GM21528 (cell line): ENCODE results near the gene PHACTR1.

Experiments used
- ATAC-seq: cut with Tn5 transposase; IDR thresholded peaks from one replicate; pipeline ENCODE4 v1.9.1; 2021; ENCODE audit warnings: mild to moderate bottlenecking, moderate library complexity; ENCODE audit not compliant: unreplicated experiment, low FRiP score

Gene PHACTR1

DNA sequence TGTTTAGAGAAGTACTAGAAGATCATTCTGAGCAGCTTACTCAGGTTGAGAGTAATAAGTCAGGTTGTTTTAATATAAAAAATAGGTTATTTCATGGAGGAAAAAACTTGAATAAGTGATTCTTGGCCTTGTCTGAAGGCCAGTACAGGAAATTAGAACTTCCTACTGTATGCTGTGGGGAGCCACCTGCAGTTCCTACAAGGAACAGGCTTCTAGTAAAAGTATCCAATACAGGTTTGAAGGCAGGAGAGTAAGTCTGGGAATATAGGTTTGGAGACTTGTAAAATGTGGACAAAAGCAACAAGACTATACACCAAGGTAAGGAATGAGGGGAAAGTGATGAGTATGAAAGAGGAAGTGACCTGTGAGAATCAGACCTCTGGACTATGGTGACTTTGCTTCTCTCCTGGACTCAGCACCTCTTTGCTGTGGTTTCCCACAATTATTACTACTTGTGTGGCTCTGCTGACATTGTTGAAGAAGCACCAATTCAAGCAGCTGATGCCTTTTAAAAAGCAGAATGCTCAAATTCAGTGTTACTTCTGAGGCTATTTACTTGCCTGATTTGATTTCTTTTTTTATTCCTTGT is 333.2 kb downstream of the PHACTR1 start:
- ATAC-seq = no peak

DNA sequence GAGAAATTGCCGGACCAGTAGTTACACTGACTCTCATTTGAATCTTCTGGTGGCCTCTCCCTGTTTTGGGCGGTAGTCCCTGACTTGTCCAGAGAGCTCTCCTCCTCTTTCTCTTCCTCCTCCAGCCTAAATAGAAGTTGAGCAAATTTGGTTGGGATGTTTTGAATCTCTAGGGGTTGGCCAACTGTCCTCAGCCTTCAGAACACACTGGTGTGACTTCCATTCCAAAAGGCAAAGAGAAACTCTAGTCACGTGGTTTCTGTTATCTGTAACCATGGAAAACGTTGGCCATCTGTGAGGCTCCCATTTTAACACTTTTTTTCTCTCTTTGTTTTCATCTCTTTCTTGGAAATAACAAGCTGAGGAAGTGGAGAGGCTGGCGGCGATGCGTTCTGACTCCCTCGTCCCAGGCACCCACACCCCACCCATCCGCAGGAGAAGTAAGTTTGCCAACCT is 336.5 kb downstream of the PHACTR1 start:
- no peak for ATAC-seq

- no peak for ATAC-seq
These were observed 341.5 kb downstream of the PHACTR1 start for GRCh38 chr6:13058051-13058450.

DNA sequence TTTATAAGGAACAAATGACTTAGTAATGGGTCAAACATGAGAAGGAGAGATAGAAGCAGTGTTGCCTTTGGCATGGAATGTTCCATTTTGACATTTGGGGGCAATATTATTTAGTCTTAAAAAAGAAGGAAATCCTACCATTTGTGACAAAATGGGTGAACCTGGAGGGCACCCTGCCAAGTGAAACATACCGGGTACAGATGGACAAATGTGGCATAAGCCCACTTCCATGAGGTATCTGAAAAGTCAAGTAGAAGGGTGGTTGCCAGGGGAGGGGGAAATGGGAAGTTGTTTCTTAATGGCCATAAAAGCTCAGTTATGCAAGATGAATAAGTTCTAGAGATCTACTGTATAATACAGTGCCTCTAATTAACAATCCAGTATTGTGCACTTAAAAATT is 342.5 kb downstream of the PHACTR1 start:
- ATAC-seq = no peak

- no peak for ATAC-seq
These were observed 346.8 kb downstream of the PHACTR1 start for GRCh38 chr6:13063300-13063918.

- no peak for ATAC-seq
These were observed 349.0 kb downstream of the PHACTR1 start for GRCh38 chr6:13065581-13065980.

- ATAC-seq = no peak
These were observed 349.5 kb downstream of the PHACTR1 start for GRCh38 chr6:13066050-13066449.

- no peak for ATAC-seq
These were observed 350.3 kb downstream of the PHACTR1 start for GRCh38 chr6:13066820-13067219.

GRCh38 chr6:13068586-13069210 is 352.1 kb downstream of the PHACTR1 start:
- no peak for ATAC-seq

DNA sequence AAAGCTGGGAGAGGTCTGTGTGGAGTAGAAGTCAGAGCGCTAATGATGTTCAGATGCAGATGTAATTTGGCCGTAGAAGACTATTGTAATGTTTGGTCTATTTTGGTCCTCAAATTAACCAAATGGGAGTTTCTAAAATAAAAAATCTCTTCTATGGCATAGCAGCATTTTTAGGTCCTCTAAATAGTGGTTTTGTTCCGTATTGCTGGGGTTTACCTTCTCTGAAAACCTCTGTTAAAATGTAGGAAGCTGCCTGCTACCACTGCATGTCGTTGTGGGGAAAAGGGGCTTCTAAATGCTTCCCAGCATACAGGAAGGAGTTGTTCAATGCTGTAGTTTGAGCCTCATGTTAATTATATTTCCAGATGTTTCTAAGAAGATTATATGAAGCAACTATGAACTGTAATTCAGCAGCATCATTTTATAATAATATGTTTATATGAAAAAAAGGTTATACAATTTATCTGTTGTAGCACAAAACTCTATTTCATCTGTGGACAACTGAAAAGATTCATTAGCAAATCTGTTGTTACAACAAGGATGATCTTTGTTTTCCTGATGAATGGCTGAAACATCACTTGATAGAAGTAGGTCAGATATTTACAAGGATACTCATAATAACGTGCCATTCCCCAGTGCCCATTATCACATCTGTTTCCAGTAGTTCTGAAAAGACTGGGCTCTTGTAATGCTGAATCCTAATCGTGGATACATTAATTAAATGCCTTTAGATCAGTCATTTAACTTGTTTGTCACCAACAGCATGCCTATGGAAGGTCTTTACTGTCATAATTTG is 355.2 kb downstream of the PHACTR1 start:
- no peak for ATAC-seq

GRCh38 chr6:13072686-13073347 is 356.2 kb downstream of the PHACTR1 start:
- no peak for ATAC-seq

GRCh38 chr6:13074415-13075140 is 358.0 kb downstream of the PHACTR1 start:
- ATAC-seq = no peak

- ATAC-seq = no peak
These were observed 358.7 kb downstream of the PHACTR1 start for GRCh38 chr6:13075141-13075845.

DNA sequence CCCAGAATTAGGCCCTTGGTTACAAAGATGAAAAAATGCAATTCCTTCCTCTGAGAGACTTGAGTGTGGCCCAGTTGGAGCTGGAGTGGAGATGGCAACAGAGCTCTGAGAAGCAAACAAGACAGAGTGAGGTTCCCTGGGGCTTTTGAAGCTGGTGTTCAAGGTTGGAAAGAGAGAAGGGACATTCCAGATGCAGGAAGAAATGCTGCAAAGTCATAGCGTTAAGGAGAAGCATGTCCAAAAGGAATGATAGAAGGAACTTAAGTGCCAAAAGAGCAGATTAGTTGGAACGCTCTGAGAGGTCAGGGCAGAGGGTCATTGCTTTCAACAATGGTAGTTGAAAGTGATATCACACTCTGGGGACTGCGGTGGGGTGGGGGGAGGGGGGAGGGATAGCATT is 360.0 kb downstream of the PHACTR1 start:
- ATAC-seq = no peak

DNA sequence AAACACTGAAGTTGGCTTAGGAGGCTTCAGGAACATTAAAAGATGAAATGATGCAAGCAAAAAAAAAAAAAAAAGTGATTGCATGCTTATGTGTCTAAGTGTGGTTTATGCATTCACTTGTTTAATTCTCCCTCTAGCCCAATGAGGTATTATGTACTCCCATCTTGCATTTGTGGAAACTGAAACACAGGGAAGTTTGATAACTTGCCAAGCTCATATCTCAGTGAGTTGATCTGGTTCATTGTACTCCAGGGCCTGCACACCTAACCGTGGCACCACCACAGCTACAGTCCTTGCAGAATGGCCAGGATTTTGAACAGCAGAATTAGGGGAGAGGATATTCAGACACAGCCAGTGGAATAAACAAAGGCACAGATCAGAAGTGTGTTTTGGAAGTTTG is 360.6 kb downstream of the PHACTR1 start:
- no peak for ATAC-seq

DNA sequence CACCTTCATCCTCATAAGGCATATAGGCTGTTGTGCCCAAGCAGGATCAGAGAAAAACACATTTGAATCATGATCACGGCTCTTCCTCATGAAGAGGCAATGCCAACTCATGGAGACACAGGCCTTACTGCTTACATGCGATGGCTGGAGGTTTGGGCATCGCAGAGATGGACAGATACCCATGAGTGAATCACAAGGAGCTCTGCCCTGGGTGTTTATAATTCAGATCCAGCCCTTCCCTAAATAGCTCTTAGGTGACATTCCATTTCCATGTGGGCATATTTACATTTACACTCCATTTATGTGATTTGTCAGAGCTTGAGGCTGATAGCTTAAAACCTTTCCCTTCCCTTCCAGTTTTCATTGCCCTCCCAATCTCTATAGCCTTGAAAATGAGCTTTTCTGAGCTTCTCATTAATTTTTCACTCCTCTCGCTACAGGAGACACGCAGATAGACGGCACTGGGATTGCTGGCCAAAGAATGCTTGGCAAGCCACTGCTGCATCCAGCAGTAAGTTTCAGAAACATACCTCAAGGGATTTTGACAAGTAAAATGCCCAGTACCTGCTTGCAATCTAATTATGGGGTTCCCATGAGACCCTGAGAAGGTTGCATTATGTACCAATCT is 362.6 kb downstream of the PHACTR1 start:
- no peak for ATAC-seq

DNA sequence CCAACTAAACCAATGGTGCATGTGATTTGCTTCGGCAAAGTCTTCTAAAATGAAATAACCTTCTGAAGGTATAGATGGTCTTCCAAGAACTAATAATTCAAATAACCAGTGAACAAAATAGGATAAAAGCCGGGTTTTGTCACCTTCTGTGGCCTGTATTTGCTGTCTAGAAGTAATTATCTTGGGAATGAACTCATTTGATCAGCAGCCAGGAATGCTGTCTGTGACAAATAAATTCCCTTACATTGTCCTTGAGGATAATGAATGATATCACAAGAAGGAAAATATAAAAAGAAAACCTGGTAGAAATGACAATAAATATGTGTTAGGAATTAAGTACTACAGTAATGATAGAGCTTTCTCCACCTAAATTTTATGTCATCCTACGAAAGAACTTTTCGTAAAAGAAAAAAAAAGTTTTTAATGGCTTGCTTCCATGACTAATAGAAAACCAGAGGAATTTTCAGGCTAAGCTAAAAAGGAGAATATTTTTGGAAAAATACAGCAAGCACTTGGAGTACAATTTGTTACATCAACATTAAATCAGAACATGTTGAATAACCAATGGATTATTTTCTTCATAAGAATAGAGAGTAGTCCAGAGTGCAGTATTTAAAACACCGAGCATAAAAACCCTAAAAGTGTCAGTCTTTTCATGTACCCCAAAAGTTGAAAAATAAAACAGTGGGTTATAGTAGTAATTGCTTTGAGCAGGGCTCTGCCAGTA is 364.1 kb downstream of the PHACTR1 start:
- no peak for ATAC-seq

DNA sequence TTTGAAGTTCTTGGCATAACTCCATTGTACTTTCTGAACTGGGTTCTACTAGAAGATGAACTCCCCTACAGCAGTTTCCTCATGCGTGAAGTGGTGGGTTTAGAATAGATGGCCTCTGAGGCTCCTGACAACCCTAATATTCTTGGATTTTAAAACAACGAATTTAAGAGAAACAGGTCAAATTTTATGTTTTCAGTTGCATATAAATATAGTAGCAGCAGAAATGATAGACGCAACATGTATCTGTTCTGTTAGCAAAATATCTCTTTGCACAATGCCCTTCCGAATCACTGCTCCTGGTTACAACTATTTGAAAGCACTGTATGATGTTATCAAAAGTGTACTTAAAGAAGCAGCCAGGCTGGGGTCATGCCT is 364.6 kb downstream of the PHACTR1 start:
- ATAC-seq = no peak
